C1 segment of cervical spinal cord (tissue), 14 donors: ENCODE results near the gene SRC.
"Not testable (repeated sequence)": the region's sequence is repeated elsewhere in the genome, so short reads cannot be mapped to it uniquely, and the experiment has no call there.

Experiments
- DNase-seq, 14 donors: peaks; one replicate each; lab custom pipeline; 2025; lab: John Stamatoyannopoulos, UW

SRC gene

GRCh38 chr20:37336369-37337207, 9.4 kb upstream of the SRC start:
- DNase-seq = peak in 6 of 14 donors; percentile 8 to 54 (median 40)

GRCh38 chr20:37337208-37337991, 8.5 kb upstream of the SRC start:
- DNase-seq = no peak

- not testable (repeated sequence) for DNase-seq
These were observed 7.6 kb upstream of the SRC start for GRCh38 chr20:37338380-37338779.

- no peak for DNase-seq
These were observed 6.7 kb upstream of the SRC start for GRCh38 chr20:37339208-37339607.

GRCh38 chr20:37339764-37340109, 6.2 kb upstream of the SRC start:
- not testable (repeated sequence) for DNase-seq

- no peak for DNase-seq
These were observed 4.9 kb upstream of the SRC start for GRCh38 chr20:37340998-37341397.

GRCh38 chr20:37341632-37342031, 4.3 kb upstream of the SRC start:
- no peak for DNase-seq

GRCh38 chr20:37342231-37343177, 3.4 kb upstream of the SRC start:
- no peak for DNase-seq

- DNase-seq = no peak
These were observed 2.5 kb upstream of the SRC start for GRCh38 chr20:37343212-37343993.

- no peak for DNase-seq
These were observed 2.0 kb upstream of the SRC start for GRCh38 chr20:37343994-37344355.

GRCh38 chr20:37344506-37345338, 1.2 kb upstream of the SRC start:
- no peak for DNase-seq

GRCh38 chr20:37346236-37346534, 245 bp downstream of the SRC start:
- no peak for DNase-seq

- no peak for DNase-seq
These were observed 801 bp downstream of the SRC start for GRCh38 chr20:37346535-37347346.

- no peak for DNase-seq
These were observed 1.4 kb downstream of the SRC start for GRCh38 chr20:37347347-37347823.

- DNase-seq = no peak
These were observed 2.2 kb downstream of the SRC start for GRCh38 chr20:37347891-37348791.

GRCh38 chr20:37348792-37349516, 3.0 kb downstream of the SRC start:
- DNase-seq = no peak
